H54 (cell line): ENCODE data around the gene CGB2.
"Not testable (repeated sequence)": the region's sequence is repeated elsewhere in the genome, so short reads cannot be mapped to it uniquely, and the experiment has no call there.

Experiments used
- DNase-seq: peaks from one replicate; pipeline ENCODE4 v3.0.0; 2011; ENCODE audit warnings: low spot score, mixed read lengths; ENCODE audit not compliant: insufficient read length
- FAIRE-seq: peaks from 3 replicates; lab custom pipeline; 2011; peaks lifted over from hg19 to GRCh38; lab: Jason Lieb, UNC
- POLR2A ChIP-seq: IDR thresholded peaks from 2 replicates; pipeline ENCODE4 v1.6.1; 2011; ENCODE audit warnings: low read depth, mild to moderate bottlenecking, low read length

CGB2 gene

DNA sequence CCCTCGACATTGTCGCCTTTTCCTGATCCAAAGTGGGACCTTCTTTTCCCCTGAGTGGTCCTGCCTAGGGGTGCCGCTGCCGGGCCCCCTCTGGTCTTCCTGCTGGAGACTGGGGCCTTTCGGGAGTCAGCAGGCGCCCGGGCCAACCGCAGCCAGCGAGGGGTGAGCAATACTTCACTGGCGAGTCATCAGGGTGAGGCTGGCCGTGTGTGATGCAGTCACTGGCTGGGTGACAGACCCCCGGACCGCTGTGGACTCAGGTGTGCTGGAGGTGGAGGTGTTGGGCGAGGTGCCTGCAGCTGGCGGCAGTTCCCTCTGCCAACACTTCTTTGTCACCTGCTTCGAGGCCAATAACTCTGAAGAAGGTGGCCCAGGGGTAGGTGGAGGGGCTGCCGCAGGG, 10.5 kb downstream of the CGB2 start:
- no peak for TF ChIP-seq POLR2A
- DNase-seq, result no peak
- FAIRE-seq, result no peak

DNA sequence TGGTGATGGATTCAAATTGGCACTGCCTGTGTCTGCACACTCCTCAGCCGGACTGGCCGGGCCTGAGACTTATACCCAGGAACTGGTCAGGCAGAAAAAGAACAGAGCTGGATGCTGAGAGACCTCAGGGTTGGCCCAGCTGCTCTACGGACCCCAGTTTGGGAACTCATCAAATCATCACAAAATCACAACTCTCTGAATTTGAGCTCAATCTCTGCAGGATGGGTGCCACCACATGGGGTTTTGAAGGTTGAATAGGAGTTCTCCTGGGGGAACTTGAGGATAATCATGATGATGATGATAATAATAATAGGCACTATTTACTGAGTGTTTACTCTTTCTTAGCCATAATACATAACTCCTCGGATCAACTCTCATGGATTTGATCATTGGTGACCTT, 11.0 kb downstream of the CGB2 start:
- FAIRE-seq, DNase-seq: not testable (repeated sequence)

DNA sequence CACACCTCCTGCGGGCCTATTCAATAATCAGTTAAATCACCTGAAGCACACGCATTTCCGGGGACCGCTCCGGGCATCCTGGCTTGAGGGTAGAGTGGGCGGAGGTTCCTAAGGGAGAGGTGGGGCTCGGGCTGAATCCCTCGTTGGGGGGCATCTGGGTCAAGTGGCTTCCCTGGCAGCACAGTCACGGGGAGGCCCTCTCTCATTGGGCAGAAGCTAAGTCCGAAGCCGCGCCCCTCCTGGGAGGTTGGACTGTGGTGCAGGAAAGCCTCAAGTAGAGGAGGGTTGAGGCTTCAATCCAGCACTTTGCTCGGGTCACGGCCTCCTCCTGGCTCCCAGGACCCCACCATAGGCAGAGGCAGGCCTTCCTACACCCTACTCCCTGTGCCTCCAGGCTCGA, 11.9 kb downstream of the CGB2 start, which contains the start of gene CGB5:
Gene CGB5 (plus strand): TSS at position 301 of the 400 bp plus-strand sequence. CDS start 362 bp downstream, outside the sequence.
- not testable (repeated sequence) for DNase-seq, FAIRE-seq

DNA sequence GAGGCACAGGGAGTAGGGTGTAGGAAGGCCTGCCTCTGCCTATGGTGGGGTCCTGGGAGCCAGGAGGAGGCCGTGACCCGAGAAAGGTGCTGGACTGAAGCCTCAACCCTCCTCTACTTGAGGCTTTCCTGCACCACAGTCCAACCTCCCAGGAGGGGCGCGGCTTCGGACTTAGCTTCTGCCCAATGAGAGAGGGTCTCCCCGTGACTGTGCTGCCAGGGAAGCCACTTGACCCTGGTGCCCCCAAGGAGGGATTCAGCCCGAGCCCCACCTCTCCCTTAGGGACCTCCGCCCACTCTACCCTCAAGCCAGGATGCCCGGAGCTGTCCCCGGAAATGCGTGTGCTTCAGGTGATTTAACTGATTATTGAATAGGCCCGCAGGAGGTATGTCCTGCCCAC, 17.3 kb downstream of the CGB2 start, which contains the start of gene CGB8:
Gene CGB8 (minus strand): TSS at position 101 of the 400 bp plus-strand sequence. CDS start 372 bp downstream, outside the sequence.
- FAIRE-seq, DNase-seq: not testable (repeated sequence)

DNA sequence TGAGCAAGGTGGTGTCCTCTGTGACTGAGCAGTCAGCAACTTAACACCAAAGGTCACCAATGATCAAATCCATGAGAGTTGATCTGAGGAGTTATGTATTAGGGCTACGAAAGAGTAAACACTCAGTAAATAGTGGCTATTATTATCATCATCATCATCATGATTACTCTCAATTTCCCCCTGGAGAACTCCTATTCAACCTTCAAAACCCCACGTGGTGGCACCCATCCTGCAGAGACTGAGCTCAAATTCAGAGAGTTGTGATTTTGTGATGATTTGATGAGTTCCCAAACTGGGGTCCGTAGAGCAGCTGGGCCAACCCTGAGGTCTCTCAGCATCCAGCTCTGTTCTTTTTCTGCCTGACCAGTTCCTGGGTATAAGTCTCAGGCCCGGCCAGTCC, 18.1 kb downstream of the CGB2 start:
- not testable (repeated sequence) for FAIRE-seq, DNase-seq

DNA sequence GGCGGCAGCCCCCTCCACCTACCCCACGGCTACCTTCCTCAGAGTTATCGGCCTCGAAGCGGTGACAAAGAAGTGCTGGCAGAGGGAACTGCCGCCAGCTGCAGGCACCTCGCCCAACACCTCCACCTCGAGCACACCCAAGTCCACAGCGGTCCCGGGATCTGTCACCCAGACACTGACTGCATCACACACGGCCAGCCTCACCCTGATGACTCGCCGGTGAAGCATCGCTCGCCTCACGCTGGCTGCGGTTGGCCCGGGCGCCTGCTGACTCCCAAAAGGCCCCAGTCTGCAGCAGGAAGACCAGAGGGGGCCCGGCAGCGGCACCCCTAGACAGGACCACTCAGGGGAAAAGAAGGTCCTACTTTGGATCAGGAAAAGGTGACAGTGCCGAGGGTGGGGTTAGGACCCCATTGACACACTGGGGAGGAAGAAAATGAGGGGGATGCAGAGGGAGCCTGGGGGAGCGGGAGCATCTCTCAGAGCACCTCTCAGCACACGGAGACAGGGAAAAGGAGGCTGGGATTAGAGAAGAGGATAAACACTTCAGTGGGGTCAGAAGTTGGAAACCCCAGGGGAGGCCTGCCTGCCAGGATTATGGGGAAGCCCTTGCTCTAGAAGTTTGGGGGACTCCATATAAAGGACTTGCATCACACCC, 18.8 kb downstream of the CGB2 start:
- not testable (repeated sequence) for DNase-seq
- FAIRE-seq, result peak; percentile 62

DNA sequence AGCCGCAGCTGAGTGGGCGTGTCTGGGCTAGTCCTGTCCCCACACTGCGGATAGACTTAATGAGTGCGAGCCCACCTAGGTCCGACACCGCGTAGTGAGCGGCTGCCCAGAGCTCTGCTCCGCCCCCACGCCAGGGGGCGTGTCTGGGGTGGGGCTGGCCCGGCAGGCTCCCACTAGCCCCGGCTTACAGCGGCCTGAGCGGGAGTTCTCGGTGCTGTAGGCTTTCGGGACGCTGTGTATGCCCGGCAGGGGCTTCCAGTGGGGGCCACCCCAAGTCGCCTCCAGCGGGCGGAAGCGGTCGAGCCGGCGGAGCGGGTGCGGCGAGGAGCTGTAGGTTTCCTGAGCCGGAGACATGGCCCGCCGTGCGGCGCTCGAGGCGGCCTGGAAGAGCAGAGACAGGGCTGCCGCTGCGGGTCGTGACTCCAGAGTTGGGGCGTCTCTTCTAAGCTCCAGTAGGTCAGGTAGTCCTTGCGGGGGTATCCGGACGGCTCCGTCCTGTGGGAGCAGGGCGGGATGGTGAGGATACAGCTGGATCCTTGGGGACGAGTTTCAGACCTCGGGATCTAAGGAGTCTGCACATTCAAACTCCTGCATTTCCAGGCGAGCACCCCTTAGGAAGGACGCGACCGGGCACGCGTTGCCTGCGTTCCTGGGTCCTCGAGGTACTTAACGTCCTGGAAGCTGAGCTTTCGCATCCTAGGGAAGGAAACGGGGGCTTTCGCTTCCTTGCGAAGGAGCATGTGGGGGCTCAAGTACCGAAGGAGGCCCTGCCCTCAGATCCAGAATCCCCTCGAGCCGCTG, 24.6 kb downstream of the CGB2 start:
- DNase-seq (no peak), FAIRE-seq (no peak)
- peak; percentile 61 for TF ChIP-seq POLR2A

DNA sequence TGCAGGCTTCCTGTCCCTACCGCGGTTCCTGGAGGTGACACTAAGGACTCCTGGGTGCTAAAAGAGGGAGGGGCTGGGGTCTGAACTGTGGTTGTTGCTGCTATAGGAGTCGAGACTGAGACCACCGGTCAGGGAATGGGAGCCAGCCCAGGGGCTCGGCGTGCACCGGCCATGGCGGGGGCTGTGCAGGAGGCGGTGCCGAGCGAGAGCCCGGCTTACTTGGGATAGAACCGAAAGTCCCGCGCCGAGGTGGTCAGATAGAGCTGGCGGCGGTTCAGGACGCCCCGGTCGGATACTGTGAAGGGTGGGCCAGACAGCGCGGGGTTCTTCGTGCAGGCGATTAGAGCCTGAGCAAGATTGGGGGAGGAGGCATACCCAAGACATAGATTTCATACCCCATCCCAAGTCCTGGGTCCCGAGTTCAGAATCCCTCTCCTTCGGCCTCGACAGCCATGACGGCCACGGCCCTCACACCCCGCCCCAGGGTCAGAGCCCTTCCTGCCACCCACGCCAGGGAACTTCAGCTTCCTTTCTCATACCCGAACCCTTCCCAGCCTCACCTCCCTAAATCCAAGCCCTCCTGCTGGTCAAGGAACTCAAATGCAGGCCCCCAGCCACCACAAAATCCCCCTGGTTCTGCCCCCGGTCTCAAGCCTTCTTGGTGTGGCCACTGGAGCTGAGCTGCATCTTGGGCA, 25.4 kb downstream of the CGB2 start:
- FAIRE-seq, DNase-seq: not testable (repeated sequence)

DNA sequence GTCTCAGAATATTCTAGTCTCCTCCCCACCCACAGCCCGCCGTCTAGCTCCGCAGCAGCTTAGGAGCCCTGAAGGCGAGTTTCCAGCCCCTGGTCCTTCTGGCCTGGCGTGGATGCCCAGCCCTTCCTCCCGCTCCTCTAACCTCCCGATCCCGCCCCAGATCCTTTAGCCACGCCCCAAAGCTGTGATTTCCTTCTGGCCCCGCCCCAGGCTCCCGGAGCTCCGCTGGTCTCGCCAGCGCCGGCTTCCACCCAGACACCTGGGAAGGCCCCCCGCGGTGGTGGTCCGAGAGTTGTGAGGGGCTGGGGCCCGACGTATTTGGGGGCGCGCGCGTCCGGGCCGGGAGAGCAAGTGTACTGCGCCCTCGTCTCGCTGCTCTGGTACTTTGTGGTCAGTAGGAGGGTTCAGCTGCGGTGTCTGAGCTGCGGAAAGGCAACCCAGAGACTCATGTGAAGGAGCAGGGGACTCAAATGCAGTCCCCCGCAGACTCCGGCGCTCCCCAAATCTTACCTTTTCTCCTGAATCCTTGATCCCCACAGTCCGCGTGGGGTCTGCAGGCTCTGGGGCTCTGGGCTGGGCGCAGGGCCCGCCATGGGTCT, 26.0 kb downstream of the CGB2 start, which contains the start of gene CGB7:
Gene CGB7 (minus strand): TSS at position 114 of the 599 bp plus-strand sequence. CDS start 2,374 bp downstream, outside the sequence.
- FAIRE-seq, result no peak
- 0 out of 2 replicates have a peak, but pooled peaks have one; percentile 27 for TF ChIP-seq POLR2A

DNA sequence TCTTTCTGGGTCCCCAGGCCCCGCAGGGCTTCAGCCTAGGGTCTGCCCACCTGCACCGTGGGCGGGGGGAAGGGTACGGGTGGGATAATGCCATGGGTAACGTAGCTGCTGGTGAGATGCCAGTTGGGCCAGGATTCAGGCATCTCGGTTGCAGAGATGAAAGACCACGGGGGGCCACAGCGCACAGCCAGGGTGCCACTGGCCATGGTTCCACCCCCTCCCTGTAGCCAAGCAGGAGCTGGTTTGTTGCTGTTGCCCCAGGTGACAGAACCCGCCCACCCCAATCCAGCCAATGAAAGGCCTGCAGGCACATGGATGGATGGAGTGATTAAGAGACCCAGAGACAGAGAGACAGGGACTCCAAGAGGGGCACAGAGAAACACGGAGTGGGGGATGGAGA, 26.9 kb downstream of the CGB2 start:
- TF ChIP-seq POLR2A, result no peak
- DNase-seq (no peak), FAIRE-seq (no peak)

More for the DNA sequence above, 26.0 kb downstream of the CGB2 start, which contains the start of gene CGB7:
- DNase-seq, result peak; percentile 70

DNA sequence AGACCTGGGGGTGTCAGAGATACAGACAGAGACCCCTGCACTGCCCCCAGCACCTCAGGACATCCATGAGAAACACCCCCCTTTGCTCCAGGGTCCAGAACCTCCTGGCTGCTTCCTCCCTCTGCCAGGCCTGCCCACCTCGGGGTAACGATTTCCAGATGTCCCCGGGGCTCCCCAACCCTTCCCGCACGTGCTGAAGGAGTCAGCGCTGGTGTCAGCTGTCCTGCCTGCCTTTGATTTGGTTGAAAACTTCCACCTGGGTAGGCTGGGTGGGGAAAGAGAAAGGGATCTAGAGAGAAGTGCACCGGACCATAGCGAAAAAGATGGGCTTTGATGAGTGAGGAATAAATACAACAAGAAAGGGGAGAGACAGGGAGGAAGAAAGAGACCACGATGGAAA, 27.4 kb downstream of the CGB2 start:
- FAIRE-seq, result no peak
- DNase-seq, result no peak
- no peak for TF ChIP-seq POLR2A

DNA sequence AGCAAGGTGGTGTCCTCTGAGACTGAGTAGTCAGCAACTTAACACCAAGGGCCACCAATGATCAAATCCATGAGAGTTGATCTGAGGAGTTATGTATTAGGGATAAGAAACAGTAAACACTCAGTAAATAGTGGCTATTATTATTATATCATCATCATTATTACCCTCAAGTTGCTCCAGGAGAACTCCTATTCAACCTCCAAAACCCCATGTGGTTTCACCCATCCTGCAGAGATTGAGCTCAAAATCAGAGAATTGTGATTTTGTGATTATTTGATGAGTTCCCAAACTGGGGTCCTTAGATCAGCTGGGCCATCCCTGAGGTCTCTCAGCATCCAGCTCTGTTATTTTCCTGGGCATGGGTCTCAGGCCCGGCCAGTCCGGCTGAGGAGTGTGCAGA, 29.3 kb downstream of the CGB2 start:
- DNase-seq, result no peak
- TF ChIP-seq POLR2A, result no peak
- FAIRE-seq, result no peak

DNA sequence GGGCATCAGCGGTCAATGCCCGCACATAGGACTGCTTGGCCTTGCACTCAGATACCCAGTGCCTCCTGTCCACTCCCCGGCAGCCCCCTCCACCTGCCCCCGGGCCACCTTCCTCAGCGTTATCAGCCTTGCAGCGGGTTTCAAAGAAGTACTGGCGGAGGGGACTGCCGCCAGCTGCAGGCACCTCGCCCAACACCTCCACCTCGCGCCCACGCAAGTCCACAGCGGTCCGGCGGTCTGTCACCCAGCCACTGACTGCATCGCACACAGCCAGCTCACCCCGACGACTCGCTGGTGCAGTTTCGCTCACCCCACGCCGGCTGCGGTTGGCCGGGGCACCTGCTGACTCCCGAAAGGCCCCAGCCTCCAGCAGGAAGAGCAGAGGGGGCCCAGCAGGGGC, 29.8 kb downstream of the CGB2 start:
- DNase-seq (no peak), FAIRE-seq (no peak)
- no peak for TF ChIP-seq POLR2A
